IPS-20b (cell line): ENCODE results near the gene ZMYM1.

Experiments
- H3K27ac ChIP-seq: one replicate; pipeline ENCODE4 v1.5.1; 2013; ENCODE audit warnings: low read length
- H3K27me3 ChIP-seq: 2 replicates; pipeline ENCODE4 v1.6.1; 2013; ENCODE audit warnings: mild to moderate bottlenecking, low read length, inconsistent platforms; ENCODE audit not compliant: insufficient read depth
- H3K36me3 ChIP-seq: 2 replicates; pipeline ENCODE4 v1.6.1; 2013; ENCODE audit warnings: low read depth, mild to moderate bottlenecking, inconsistent platforms, low read length, moderate library complexity; ENCODE audit not compliant: insufficient read depth
- H3K4me1 ChIP-seq: 2 replicates; pipeline ENCODE4 v1.6.1; 2013; ENCODE audit warnings: mild to moderate bottlenecking, control low read depth, inconsistent platforms, low read length, moderate library complexity; ENCODE audit not compliant: insufficient read depth
- H3K4me3 ChIP-seq: 2 replicates; pipeline ENCODE4 v1.5.1; 2013; ENCODE audit warnings: mild to moderate bottlenecking, low read length, inconsistent platforms
- H3K9ac ChIP-seq: 2 replicates; pipeline ENCODE4 v1.6.1; 2013; ENCODE audit warnings: low read depth, mild to moderate bottlenecking, inconsistent platforms, low read length, moderate library complexity
- H3K9me3 ChIP-seq: 2 replicates; pipeline ENCODE4 v1.6.1; 2013; ENCODE audit warnings: mild to moderate bottlenecking, low read depth, low read length, inconsistent platforms; ENCODE audit not compliant: insufficient read depth

ZMYM1 gene

GRCh38 chr1:35080171-35080854, 1.1 kb downstream of the ZMYM1 start:
- Histone ChIP-seq H3K4me3 (peak overlapping the region; percentile 87), H3K9ac (peak overlapping the region; percentile 91), H3K4me1 (peaks cover 9% of the 10 kb centered on the region; the same call in 1 of the 2 replicates), H3K27me3 (no peaks in the 10 kb centered on the region), H3K36me3 (0 out of 2 replicates have a peak, but pooled peaks cover 3% of the 10 kb centered on the region), H3K9me3 (no peaks in the 10 kb centered on the region), H3K27ac (no peak overlapping the region)

- Histone ChIP-seq H3K27ac (no peak overlapping the region), H3K27me3 (no peaks in the 10 kb centered on the region), H3K4me3 (no peak overlapping the region), H3K9me3 (no peaks in the 10 kb centered on the region), H3K4me1 (no peaks in the 10 kb centered on the region; the same call in 1 of the 2 replicates), H3K9ac (no peak overlapping the region), H3K36me3 (0 out of 2 replicates have a peak, but pooled peaks cover 3% of the 10 kb centered on the region)
Observed at GRCh38 chr1:35085421-35085820, 6.2 kb downstream of the ZMYM1 start.

GRCh38 chr1:35097224-35097623, 18.0 kb downstream of the ZMYM1 start:
- Histone ChIP-seq H3K9ac (no peak overlapping the region), H3K4me1 (no peaks in the 10 kb centered on the region), H3K36me3 (peaks cover 89% of the 10 kb centered on the region), H3K27ac (no peak overlapping the region), H3K9me3 (no peaks in the 10 kb centered on the region), H3K4me3 (no peak overlapping the region), H3K27me3 (no peaks in the 10 kb centered on the region)

GRCh38 chr1:35111106-35111505, 31.9 kb downstream of the ZMYM1 start:
- Histone ChIP-seq H3K9me3 (no peaks in the 10 kb centered on the region), H3K36me3 (peaks cover 65% of the 10 kb centered on the region), H3K4me1 (no peaks in the 10 kb centered on the region), H3K9ac (no peak overlapping the region), H3K27me3 (no peaks in the 10 kb centered on the region), H3K4me3 (no peak overlapping the region), H3K27ac (no peak overlapping the region)

GRCh38 chr1:35112668-35113067, 33.5 kb downstream of the ZMYM1 start:
- H3K27me3 ChIP-seq: no peaks in the 10 kb centered on the region
- H3K4me3 ChIP-seq: no peak overlapping the region
- H3K4me1 ChIP-seq: no peaks in the 10 kb centered on the region
- peaks cover 61% of the 10 kb centered on the region for H3K36me3 ChIP-seq
- H3K27ac ChIP-seq: no peak overlapping the region
- H3K9me3 ChIP-seq: no peaks in the 10 kb centered on the region
- H3K9ac ChIP-seq: no peak overlapping the region

GRCh38 chr1:35115459-35116383, 36.5 kb downstream of the ZMYM1 start:
- H3K27ac ChIP-seq: no peak overlapping the region
- no peaks in the 10 kb centered on the region for H3K4me1 ChIP-seq
- H3K27me3 ChIP-seq: no peaks in the 10 kb centered on the region
- H3K9me3 ChIP-seq: no peaks in the 10 kb centered on the region
- H3K36me3 ChIP-seq: peaks cover 49% of the 10 kb centered on the region
- H3K4me3 ChIP-seq: no peak overlapping the region
- no peak overlapping the region for H3K9ac ChIP-seq

- Histone ChIP-seq H3K4me3 (no peak overlapping the region), H3K36me3 (0 out of 2 replicates have a peak, but pooled peaks cover 5% of the 10 kb centered on the region), H3K9ac (no peak overlapping the region), H3K9me3 (no peaks in the 10 kb centered on the region), H3K4me1 (no peaks in the 10 kb centered on the region), H3K27me3 (no peaks in the 10 kb centered on the region), H3K27ac (no peak overlapping the region)
Observed at GRCh38 chr1:35120458-35121133, 41.4 kb downstream of the ZMYM1 start.

GRCh38 chr1:35122311-35122710, 43.1 kb downstream of the ZMYM1 start:
- Histone ChIP-seq H3K36me3 (no peaks in the 10 kb centered on the region), H3K9me3 (peaks cover 7% of the 10 kb centered on the region; the same call in 1 of the 2 replicates), H3K9ac (no peak overlapping the region), H3K27ac (no peak overlapping the region), H3K4me1 (no peaks in the 10 kb centered on the region), H3K4me3 (no peak overlapping the region), H3K27me3 (no peaks in the 10 kb centered on the region)

- H3K27ac ChIP-seq: no peak overlapping the region
- H3K36me3 ChIP-seq: no peaks in the 10 kb centered on the region
- peaks cover 27% of the 10 kb centered on the region for H3K9me3 ChIP-seq
- no peak overlapping the region for H3K4me3 ChIP-seq
- H3K27me3 ChIP-seq: no peaks in the 10 kb centered on the region
- no peak overlapping the region for H3K9ac ChIP-seq
- no peaks in the 10 kb centered on the region for H3K4me1 ChIP-seq
Observed at GRCh38 chr1:35126546-35126945, 47.4 kb downstream of the ZMYM1 start.

- Histone ChIP-seq H3K9me3 (peaks cover 27% of the 10 kb centered on the region), H3K9ac (no peak overlapping the region), H3K4me1 (no peaks in the 10 kb centered on the region), H3K36me3 (no peaks in the 10 kb centered on the region), H3K27ac (no peak overlapping the region), H3K27me3 (no peaks in the 10 kb centered on the region), H3K4me3 (no peak overlapping the region)
Observed at GRCh38 chr1:35129080-35129479, 49.9 kb downstream of the ZMYM1 start.

GRCh38 chr1:35136780-35137179, 57.6 kb downstream of the ZMYM1 start:
- Histone ChIP-seq H3K9me3 (no peaks in the 10 kb centered on the region; the same call in 1 of the 2 replicates), H3K36me3 (no peaks in the 10 kb centered on the region), H3K27ac (no peak overlapping the region), H3K4me1 (no peaks in the 10 kb centered on the region), H3K4me3 (no peak overlapping the region), H3K27me3 (no peaks in the 10 kb centered on the region), H3K9ac (no peak overlapping the region)
